Astrocyte of the cerebellum (primary cell): ENCODE data around the gene ABLIM2.

Experiments
- DNase-seq: peaks from one replicate; pipeline ENCODE4 v3.0.0-alpha.2; 2011; ENCODE audit warnings: low read depth
- H3K4me3 ChIP-seq: 2 replicates; pipeline ENCODE4 v1.5.1; 2011; ENCODE audit warnings: mild to moderate bottlenecking, low read depth, low read length, moderate library complexity
- in situ Hi-C: cut with HindIII; loops from 2 replicates; pipeline ENCODE4 v1.10.0; 2017; ENCODE audit warnings: low sequenced_read_pairs
- TF ChIP-seq, protein P1 (sequence below): IDR thresholded peaks from 2 replicates; pipeline ENCODE4 v1.5.1; 2012; ENCODE audit warnings: low read length, low read depth, moderate library complexity, mild to moderate bottlenecking; ENCODE audit errors: missing control alignments

Gene ABLIM2

DNA sequence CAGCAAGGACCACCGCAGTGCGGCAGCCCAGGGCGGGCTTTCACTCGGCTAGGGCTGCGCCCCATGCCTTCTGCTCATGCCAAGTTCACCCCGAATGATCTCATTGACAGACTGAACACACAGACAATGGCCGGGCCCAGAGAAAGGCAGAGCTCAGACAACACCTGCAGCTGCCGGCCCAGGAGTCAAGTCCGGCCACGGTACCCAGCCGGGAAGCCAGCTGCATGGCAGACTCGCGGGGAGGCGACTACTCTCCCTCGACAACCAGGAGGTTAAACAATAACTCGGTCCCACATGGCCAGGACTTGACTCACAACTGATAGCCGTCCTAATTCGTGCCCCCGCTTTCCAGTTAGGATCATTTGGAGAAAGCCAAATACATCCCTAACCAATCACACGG is 50.4 kb downstream of the ABLIM2 start:
- TF ChIP-seq, protein P1, sequence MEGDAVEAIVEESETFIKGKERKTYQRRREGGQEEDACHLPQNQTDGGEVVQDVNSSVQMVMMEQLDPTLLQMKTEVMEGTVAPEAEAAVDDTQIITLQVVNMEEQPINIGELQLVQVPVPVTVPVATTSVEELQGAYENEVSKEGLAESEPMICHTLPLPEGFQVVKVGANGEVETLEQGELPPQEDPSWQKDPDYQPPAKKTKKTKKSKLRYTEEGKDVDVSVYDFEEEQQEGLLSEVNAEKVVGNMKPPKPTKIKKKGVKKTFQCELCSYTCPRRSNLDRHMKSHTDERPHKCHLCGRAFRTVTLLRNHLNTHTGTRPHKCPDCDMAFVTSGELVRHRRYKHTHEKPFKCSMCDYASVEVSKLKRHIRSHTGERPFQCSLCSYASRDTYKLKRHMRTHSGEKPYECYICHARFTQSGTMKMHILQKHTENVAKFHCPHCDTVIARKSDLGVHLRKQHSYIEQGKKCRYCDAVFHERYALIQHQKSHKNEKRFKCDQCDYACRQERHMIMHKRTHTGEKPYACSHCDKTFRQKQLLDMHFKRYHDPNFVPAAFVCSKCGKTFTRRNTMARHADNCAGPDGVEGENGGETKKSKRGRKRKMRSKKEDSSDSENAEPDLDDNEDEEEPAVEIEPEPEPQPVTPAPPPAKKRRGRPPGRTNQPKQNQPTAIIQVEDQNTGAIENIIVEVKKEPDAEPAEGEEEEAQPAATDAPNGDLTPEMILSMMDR: no peak
- no peak for DNase-seq
- in situ Hi-C loops: no loop called here
- no peak overlapping the region for H3K4me3 ChIP-seq

DNA sequence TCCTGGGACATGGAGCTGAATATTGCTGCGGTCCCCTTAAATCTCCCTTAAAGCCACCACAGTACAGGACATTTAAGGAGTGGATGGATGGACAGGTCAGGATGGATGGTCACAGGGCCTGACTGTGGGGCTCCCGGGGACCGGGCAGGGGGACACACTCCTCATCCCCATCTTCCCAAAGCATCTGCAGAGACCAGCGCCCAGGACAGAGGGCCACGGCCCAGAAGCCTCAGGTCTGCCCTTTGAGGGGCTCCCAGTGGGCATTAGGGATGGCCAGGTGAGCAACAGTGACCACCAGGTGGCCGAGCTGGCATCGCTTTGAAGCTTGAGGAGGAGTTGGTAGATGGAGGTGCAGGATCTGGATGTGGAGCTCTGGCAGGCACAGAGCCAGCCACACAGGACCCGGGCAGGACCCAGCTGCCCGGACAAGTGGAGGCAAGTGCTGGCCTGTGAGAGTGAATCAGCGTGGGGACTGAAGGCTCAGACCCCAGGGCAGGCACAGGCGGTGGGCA is 51.4 kb downstream of the ABLIM2 start:
- in situ Hi-C loops: no loop called here
- H3K4me3 ChIP-seq: no peak overlapping the region
- TF ChIP-seq, protein P1: no peak
- no peak for DNase-seq

DNA sequence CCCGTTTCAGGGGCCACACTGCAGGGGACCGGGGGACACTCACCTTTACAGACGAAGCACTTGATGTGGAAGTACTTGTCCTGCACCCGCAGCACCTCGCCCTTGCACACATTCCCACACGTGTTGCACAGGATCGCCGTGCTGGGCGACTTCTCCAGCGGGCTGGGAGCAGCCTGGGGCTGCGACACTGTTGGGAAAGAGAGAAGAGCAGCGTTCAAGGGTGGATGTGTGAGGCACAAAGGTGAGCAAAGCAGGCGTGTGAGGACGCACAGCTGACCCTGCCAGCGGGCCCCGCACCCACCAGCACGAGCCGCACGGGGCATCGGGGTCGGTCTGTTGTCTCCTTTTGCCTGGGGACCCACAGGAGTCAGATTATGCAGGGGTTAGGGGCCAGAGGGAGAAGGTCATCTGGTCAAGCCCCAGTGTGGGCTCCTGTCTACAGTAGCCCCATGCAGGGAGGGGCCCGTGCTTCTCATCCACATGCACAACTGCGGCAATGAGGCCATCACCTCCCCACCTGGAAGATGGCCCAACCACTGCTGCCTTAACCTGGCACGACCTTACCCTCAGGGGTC is 52.1 kb downstream of the ABLIM2 start:
- TF ChIP-seq, protein P1: no peak
- in situ Hi-C loops: no loop called here
- no peak for DNase-seq
- no peak overlapping the region for H3K4me3 ChIP-seq

DNA sequence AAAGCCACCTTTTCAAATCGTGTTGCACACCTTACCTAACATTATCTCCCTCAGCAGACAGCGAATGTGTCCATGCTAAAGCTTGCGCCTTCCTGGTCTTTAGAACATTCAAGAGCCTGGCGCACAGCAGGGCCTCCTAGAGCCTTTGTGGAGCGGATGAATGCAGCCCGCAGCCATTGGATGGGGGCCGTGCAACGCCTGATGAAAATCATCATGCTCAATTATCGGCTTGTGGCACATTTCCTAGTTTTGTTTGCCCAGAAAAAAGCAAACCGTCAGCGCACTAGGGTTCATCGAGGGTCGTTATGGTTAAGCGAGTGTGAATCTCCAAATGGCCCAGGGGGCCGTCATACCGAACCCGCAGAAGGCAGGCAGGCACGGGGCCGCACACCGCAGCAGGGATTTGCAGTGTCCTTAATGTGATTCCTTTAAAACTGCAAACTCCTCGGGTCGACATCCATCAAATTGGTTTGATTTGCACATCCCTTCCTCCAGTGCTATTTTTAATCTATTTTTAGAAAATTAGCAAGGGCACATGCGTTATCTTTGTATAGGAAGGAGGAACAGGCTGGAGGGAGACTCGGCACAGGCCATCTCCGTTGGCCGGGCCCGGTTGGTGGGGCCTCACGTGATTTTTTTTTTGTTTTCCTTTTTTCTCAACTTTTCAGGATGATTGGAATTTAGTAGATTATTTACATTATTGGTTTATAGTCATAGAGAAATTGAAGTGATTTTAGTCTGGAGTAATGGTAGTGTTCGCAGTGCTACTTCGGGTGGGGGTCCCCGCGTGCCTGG is 53.1 kb downstream of the ABLIM2 start:
- in situ Hi-C loops: no loop called here
- DNase-seq: no peak
- no peak overlapping the region for H3K4me3 ChIP-seq
- TF ChIP-seq, protein P1: no peak

DNA sequence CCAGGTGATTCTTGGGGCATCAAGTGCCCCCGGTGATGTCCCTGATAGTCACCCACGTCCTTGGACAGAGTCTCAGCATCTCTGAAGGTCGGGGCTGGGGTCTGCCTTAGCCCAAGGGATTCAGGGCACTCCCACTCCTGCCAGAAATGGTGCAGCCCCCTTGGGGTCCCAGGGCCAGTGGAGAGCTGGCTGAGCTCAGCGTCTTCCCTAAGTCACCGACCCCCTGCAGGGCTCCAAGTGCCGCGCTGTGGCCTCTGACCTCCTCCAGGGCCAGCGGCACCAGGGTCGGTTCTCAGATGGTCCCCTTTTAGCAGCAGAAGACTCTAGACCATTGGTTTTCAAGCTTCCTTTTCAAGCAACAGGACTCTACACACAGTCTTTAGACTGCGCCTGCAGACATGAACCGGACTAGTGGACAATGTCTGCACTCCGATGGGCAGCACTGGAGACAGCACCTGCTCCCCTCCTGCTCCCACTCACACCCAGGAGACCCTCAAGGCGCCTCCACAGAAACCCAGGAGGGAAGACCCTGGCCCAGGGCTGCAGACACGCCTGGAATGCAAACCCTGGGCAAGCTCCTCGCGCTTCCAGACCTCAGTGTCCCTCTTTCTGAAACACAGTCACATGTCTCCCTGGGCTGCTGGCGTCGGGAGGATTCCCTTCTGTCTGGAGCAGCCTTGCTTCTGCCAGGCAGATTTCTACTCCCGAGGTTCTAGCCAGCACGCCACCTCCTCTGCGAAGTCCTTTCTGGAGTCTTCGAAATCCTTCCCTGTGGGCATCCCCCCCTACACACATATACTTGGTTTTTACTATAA is 53.9 kb downstream of the ABLIM2 start:
- DNase-seq: no peak
- TF ChIP-seq, protein P1: no peak
- in situ Hi-C loops: loop anchor here (5.0 kb wide), 1 partner anchor 97 kb away; no protein-coding TSS in a partner anchor

More for the DNA sequence above, 53.9 kb downstream of the ABLIM2 start:
- H3K4me3 ChIP-seq: no peak overlapping the region
